GM19463 (cell line): ENCODE measurements around the gene CSRNP3.

Experiments
- ATAC-seq: cut with Tn5 transposase; IDR thresholded peaks from one replicate; pipeline ENCODE4 v1.9.1; 2021; ENCODE audit warnings: mild to moderate bottlenecking, moderate library complexity; ENCODE audit not compliant: unreplicated experiment

Gene CSRNP3

GRCh38 chr2:165470361-165470760 is 863 bp downstream of the CSRNP3 start:
- no peak for ATAC-seq

DNA sequence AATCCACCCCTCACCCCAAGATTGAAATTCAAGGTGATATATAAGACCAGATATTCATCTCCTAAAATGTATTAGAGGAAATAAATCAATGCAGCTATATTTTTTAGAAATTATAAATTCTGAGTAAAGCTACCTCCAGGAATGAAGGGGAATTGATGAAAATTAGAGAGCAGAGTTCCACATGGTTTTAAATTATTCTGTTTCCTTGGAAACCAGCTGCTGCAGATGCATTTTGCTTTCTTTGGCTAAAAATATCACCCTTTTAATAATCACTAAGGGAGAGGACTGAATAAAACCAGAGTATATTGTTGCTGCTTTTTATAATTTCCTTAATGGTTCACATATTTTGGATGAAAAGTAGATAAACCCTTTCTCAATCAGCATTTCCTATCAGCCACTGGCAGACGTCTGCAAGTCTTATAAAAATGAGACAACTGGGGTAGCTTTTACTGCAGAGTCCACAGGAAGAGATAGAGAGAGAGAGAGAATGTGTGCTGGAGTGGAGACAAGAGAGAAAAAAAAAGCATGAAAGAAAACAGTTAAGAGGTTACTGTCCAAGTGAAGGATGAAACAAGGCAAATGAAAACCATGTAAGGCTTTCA is 2.0 kb downstream of the CSRNP3 start:
- ATAC-seq: no peak

GRCh38 chr2:165472922-165473321 is 3.4 kb downstream of the CSRNP3 start:
- ATAC-seq: no peak

DNA sequence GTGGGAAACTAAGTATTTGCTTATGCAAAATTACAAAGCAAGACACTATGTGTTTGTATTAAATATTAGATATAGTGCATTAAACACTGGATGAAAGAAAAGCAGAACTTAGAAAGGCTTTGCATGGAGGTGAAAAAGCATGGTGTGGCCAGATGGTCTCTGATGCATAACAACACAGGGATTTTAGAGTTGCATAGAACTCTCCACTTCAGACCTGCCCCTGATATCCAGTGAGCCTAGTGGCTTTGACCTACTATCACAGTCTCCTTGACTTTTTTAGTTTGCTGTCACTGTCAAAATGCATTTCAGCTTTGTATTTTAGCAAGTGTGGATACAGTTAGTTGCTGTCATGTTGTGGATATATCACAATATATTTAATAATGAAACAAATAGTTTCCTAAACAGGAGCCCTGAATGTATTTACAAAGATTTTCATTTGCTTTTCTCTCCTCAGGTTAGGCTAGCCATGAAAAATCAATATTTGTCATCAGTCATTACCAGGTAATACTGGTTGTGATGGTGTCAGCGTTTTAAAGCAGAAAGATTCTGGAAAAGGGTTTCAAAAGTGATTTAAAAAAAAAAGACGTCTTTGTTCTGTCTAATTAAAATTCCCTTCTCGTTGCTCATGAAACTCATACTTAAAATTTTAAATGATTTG is 5.2 kb downstream of the CSRNP3 start:
- ATAC-seq: no peak

GRCh38 chr2:165475277-165476004 is 5.9 kb downstream of the CSRNP3 start:
- ATAC-seq: no peak

- ATAC-seq: no peak
Observed at GRCh38 chr2:165479856-165480255, 10.4 kb downstream of the CSRNP3 start.

GRCh38 chr2:165494573-165494972 is 25.1 kb downstream of the CSRNP3 start:
- no peak for ATAC-seq

GRCh38 chr2:165497659-165498317 is 28.3 kb downstream of the CSRNP3 start:
- ATAC-seq: no peak

GRCh38 chr2:165499131-165499530 is 29.6 kb downstream of the CSRNP3 start:
- no peak for ATAC-seq

GRCh38 chr2:165500001-165500400 is 30.5 kb downstream of the CSRNP3 start:
- ATAC-seq: no peak

DNA sequence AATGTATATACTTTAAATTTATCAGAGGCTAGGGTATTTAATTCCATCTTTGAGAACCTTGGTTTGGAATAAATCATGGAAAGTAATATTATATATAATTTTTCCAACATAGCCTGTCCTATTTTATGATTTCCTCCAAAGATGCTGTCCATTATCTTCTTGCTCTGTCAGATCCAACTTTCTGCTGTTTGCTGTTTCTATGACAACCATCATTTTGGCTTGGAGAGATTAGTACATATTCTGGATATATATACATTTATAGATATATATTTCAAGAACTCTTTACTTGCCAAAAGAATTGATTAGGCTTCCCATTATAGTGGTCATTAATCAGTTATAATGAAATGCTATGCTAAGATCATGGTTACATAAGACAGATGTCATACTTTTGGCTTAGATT is 31.3 kb downstream of the CSRNP3 start:
- no peak for ATAC-seq

- ATAC-seq: no peak
Observed at GRCh38 chr2:165505514-165505913, 36.0 kb downstream of the CSRNP3 start.

GRCh38 chr2:165508927-165509326 is 39.4 kb downstream of the CSRNP3 start:
- no peak for ATAC-seq

GRCh38 chr2:165513479-165513878 is 44.0 kb downstream of the CSRNP3 start:
- no peak for ATAC-seq

DNA sequence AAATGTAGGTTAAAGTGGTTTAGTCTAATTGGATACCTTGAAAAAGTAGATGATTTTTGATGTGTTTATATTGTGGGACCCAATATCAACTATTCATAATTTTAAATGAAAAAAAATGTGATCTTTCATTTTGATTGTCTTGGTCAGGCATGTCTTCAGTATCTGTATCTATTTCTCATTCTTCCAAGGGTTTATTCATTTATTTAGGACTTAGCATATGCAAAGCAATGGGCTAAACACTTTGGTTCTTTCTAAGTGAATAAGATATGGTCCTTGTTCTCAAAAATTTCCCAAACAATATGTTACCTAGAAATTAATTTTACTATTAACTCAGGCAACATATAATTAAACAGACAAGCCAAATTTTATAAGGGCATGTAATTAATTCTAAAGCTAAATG is 49.1 kb downstream of the CSRNP3 start:
- no peak for ATAC-seq

- ATAC-seq: no peak
Observed at GRCh38 chr2:165522719-165523118, 53.2 kb downstream of the CSRNP3 start.

DNA sequence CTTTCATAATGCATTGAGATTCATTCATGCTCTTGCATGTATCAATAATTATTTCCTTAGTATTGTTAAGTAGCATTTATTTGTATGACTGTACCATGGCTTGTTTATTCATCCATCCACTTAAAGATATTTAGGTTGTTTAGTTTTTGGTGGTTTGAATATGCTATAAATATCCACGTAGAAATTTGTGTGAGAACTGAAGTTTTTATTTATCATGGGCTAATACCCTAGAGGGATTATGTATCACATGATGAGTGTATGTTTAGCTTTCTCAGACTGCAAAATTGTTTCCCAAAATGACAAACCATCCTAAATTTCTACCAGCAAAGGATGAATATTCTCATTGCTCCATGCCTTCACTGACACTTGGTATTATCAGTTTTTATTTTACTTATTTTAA is 55.2 kb downstream of the CSRNP3 start:
- no peak for ATAC-seq

DNA sequence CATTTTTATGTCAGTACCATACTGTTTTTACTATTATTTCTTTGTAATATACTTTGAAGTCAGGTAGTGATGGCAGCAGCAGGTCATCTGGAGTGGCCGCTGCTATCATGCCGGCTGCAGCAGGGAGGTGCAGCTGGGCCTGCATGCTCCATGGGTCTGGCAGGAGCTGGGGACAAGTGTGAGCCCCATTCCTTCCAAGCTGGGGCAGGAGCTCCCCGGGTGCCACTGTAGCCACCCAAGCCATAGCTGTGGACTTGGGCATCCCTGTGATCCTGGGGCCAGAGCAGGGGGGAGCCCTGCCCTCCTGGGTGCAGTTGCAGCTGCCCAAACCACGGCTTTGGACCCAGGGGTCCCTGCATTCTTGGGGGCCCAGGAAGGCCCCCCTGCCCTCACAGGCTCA is 59.2 kb downstream of the CSRNP3 start:
- no peak for ATAC-seq

DNA sequence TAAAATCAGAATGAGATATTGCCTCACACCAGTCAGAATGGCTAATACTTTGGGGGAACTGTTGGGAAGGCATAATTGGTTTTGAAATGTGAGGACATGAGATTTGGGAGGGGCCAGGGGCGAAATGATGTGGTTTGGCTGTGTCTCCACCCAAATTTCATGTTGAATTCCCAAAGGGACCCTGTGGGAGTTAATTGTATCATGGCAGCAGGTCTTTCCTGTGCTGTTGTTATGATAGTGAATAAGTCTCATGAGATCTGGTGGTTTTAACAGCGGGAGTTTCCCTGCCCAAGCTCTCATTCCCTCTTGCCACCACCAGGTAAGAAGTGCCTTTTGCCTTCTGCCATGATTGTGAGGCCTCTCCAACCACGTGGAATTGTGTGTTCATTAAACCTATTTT is 59.6 kb downstream of the CSRNP3 start:
- ATAC-seq: no peak

- ATAC-seq: no peak
Observed at GRCh38 chr2:165533331-165533730, 63.8 kb downstream of the CSRNP3 start.

DNA sequence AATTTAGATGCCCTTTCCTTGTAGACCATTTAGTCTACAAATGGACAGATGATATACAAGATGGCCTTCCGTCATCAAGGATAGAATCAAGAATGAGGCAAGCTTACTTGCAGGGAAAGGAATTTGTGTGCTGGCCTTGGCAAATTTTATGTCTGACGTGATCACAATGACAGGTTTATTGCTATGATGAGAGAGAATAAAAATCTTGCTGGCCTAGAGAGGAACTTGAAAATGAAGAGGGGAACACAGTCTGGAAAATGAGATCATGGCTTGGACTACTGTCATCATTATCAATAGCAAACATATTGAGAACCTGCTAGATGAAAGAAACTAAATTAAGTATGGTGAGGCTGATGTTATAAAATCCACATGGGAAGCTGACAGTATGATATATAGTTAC is 66.0 kb downstream of the CSRNP3 start:
- no peak for ATAC-seq
